Mucosa of gallbladder (tissue), 1 donor: ENCODE data around the gene TRIM33. TPM values are rescaled to one million over a fixed set of nuclear protein-coding genes. Genes with fewer than 3 reads are reported as not detected.

Experiments used
- DNase-seq: peaks from one replicate; pipeline ENCODE4 v3.0.0-alpha.2; 2020; ENCODE audit warnings: low spot score
- total RNA-seq: library from RNA; stranded (reverse); gene quantifications from one replicate; pipeline ENCODE4 v1.2.1, GENCODE V29; 2021
- donor health status: DM: no; HTN: no; CAD: no.

Gene TRIM33
- total RNA-seq = 36.7 TPM

DNA sequence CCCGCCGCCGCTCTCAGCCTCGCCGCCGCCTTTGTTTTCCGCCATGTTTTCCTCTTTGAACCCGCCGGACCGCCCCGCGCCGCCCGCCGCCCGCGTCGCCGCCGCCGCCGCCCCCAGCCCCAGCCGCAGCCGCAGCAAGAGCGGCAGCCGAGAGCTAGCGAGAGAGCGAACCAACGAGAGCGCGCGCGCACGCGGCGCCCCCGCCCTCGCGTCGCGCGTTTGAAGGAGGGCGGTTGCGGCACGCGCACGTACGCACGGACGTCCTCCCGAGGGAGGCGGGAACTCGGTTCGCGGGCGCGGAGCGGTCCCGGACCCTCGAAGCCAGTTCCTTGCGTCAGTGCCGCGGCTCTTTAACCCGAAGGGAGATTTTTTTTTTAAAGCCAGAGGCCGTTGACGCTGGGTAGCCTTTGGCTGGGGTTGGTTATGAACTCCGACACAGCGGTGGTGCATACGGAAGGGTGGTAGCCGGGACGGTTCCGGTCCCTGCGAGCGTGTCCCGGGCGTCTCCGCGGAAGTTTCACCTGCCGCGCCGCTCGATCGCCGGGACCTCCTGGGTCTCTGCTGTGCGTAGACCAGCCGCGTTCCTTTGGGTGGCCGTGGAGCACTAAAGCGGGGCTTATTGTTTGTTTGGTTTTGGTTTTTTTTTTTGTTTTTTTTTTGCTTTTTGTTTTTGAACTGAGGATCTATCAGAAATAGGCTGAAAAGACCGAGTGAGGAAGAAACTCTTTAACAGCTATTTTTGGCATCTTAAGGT is at the start of gene TRIM33:
TRIM33 (minus strand) TSS at position 172 of the 754 bp plus-strand sequence; CDS start at position 45, 127 bp downstream.
- DNase-seq = peak; percentile 94

DNA sequence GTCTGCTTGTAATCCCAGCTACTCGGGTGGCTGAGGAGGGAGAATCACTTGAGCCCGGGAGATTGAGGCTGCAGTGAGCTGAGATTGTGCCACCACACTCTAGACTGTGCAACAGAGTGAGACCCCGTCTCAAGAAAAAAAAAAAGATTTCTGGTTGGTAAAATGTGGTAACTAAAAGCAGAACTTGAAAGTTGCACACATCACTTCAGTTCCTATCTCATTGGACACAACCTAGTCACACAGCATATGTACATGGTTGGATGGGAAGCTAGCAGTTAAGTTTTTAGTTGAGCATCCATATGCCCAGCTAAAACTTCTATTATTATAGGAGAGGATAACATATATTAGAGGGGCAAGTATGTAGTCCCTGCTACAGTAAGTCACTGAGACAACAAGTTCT is 48.4 kb upstream of the TRIM33 start:
- DNase-seq = no peak

DNA sequence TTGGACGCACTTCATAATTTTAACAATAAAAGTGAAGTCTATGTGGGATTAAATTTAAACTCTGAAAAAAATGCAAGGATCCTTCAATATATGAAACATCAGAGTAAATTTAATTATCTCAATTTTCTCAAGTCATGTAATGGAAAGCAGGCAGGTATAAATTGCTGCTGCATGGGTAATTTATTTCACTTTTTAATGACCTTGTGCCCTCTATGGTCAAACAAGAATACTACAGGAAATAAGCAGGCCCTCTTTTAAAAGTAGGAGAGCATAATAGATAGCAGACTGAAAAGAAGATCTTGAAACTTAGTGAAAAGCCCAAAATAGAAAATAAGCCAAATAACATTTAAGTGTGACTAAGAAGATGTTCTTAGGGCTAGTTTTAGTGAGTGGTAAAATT is 47.5 kb upstream of the TRIM33 start:
- DNase-seq = no peak

DNA sequence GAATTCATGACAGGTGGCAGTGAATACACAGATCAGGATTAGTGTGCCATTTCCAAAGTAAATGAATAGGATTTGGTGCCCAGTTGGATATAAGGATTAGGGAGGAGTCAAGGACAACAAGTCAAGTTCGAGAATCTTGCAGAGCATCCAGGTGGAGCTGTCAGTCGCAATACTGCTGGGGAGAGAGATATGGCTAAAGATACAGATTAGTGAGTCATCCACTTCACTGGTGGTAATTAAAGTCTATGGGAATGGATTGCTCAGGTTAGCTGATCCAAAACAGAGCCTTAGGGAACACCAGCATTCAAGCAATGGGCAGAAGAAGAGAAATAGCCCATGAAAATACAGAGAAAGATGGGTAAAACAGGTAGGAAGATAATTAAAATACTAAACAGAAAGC is 43.6 kb upstream of the TRIM33 start:
- DNase-seq = no peak

DNA sequence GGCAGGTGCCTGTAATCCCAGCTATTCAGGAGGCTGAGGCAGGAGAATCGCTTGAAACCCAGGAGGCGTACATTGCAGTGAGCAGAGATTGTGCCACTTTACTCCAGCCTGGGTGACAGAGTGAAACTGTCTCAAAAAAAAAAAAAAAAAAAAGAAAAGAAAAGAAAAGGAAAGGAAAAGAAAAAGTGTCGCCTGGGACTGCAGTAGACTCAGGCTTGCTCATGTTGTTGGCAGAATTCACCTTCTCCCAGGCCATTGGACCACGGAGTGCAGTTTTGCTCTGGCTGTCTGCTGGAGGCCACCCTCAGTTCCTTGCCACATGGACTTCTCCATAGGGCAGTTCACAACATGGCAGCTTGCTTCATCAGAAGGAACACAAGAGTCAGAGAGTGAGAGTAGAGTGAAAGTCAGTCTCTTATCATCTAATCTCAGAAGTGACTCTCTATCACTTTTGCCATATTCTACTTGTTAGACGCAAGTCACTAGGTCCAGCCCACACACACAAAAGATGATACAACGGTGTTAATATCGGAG is 41.2 kb upstream of the TRIM33 start:
- DNase-seq = no peak

DNA sequence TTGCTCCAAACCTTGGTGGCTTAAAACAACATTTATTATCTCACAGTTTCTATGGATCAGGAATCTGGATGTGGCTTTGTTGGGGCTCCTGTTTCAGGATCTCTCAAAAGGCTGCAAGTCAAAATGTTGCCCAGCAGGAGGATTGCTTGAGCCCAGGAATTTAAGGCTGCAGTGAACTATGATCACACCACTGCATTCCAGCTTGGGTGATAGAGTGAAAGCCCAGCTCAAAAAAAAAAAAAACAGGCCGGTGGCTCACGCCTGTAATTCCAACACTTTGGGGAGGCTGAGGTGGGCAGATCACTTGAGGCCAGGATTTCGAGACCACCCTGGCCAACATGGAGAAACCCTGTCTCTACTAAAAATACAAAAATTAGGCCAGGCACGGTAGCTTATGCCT is 40.4 kb upstream of the TRIM33 start:
- no peak for DNase-seq

DNA sequence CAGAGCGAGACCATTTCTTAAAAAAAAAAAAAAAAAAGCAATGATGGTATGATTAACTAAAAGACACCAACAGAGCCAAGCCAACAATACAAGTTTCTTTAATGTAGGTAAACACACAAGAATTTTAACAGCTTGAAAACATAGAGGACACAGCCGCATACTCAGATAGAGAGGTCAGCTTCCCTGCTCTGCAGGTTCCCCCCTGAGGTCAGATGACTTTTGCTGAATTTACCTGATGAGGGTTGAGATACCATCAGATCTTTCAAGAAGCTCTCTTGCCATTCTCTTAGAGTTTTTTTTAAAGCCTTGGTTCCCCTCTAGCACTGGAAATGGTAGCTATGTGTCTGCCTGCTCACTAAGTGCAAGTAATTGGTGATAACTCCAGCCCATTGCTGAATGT is 39.3 kb upstream of the TRIM33 start:
- DNase-seq = no peak

DNA sequence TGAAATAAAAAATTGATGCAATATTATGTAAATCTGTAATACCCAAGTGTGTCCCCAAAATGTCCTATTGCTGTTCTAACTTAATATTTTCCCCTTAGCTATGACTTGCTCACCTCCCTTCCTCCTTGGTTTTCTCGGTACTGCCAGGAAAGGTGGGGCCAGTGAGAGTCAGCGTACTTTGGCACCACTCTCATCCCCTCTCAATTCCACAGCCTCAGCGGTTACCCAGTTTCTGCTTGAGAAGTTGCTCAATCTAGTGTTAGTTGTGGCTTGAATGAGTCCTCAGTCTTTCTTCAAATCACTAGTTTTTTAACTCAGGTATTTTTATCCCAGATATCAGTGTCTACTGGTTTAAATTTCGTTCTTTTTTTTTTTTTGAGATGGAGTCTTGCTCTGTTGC is 38.1 kb upstream of the TRIM33 start:
- DNase-seq = no peak

DNA sequence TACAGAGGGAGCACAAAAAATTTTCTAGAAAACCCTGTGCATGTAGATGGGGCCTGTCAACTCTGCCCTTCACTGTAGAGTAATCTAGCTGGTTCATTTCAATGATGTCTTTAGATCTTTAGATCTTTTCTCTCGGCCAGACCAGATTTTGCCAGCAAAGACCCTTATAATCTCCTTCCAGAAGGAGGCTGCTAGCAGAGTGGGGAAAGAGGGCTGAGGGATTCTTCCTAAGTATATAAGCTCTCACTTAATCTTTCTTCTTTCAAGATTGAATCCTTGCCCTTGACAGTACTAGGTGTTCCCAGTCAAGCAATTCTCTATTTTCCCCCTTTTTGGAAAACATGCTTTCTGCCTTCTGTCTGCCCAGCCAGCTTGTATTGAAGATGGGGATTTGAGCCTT is 36.1 kb upstream of the TRIM33 start:
- no peak for DNase-seq

DNA sequence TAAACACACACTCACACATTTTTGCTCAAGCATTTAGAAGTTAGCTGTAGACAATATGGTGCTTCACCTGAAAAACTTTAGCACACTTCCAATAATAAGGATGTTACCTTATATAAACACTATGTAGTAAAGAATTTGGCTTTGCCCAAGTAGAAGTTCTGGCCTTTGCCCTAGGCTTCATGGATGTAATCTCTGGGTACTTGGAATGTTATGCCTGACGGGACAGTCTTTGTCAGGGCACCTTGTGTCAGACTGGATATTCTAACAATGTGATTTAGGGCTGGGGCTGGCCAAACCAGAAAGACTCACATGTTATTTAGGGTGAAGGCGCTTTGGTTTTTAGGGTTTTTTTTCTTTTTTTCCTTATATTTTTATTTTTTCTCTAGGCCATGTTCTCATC is 34.8 kb upstream of the TRIM33 start:
- DNase-seq = no peak

DNA sequence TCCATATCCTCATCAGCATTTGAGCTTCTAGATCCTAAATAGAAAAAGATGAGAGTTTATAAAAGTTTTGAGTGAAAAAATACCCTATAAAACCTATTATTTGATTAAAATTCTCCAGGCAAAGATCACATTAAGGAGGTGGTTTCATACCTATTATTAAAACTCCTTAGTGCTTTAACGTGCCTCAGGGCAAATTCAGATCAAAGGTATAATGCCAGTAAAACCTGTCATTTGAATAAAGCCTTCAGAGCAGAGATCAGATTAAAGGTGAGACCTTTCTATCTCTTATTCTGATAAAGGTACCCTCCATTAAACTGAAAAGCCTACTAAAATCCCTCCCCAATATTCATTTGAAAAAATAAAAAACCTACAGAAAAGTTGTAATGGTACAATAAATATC is 34.3 kb upstream of the TRIM33 start:
- DNase-seq = no peak

DNA sequence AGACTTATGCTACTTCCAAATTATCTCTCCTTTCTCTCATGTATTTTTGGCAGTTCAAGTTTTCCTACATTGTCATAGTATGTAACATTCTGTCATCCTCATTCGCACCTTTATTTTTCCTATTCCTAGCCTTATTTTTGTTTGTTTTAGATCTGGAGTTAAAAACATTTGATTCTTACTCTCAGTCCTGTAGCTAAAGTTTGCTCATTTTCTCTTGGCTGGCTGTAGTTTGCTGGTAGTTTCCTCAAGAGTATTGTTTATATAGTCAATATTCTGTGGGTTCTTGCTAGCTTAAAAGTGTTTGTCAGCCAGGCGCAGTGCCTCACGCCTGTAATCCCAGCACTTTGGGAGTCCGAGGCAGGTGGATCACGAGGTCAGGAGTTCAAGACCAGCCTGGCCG is 29.8 kb upstream of the TRIM33 start:
- DNase-seq = no peak

DNA sequence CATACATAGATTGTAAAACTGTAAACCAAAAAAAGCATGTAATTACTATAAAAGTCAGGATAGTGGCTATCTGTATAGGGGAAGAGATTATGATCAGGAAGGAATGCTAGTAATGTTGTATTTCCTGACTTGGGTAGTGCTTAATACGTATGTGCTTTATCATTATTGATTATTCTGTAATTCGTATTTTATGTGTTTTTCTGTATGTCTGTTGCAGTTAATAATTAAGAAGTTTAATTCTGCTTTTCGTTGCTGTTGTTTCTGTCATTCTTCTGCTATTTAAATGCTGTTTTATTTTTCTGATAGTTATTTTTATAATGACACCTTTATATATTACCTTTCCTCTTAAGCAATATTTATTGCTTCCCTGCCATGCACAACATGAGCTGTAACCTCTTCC is 29.3 kb upstream of the TRIM33 start:
- no peak for DNase-seq

DNA sequence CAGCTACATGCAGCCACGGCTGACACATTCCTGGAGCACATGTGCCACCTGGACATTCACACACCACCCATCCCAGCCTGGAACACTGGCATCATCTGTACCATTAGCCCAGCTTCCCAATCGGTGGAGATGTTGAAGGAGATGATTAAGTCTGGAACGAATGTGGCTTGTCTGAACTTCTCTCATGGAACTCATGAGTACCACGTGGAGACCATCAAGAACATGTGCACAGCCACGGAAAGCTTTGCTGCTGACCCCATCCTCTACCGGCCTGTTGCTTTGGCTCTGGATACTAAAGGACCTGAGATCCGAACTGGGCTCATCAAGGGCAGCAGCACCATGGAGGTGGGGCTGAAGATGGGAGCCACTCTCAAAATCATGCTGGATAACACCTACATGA is 25.0 kb upstream of the TRIM33 start:
- no peak for DNase-seq

DNA sequence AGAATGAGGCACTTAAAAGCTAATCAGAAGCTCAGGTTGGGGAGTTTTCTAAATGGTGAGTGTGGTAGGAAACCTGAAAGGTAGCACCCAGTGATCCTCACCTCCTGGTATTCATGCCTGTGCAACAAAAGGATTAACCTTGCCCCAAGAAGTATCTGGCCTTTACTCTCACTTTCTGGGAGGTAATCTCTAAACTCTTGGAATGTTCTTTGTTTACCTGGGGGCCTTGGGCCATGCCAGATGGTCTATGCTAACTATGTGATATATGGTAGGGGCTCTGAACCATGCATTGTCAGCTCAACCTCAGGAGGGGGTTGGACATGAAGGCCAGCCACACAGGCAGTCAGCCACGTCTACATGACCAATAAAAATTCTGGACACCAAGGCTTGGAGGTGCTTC is 24.4 kb upstream of the TRIM33 start:
- no peak for DNase-seq

DNA sequence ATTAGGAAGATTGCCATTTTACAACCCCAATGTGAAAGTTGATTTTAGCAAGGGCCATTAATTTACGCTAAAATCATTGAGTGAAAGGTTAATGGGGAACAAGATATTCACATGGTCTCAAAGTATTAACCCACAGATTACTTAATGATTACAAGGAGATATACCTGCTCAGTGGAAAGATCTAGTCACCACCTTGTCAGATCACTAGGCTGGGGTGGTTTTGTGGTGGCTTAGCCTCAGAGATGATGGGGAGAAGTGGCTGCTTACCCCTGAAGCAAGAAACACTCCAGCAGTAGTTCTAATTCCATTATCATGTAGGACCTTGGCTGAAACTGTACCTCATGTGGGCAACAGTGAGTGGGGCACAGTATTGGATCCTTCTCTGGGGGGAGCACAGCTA is 20.1 kb upstream of the TRIM33 start:
- DNase-seq = no peak

DNA sequence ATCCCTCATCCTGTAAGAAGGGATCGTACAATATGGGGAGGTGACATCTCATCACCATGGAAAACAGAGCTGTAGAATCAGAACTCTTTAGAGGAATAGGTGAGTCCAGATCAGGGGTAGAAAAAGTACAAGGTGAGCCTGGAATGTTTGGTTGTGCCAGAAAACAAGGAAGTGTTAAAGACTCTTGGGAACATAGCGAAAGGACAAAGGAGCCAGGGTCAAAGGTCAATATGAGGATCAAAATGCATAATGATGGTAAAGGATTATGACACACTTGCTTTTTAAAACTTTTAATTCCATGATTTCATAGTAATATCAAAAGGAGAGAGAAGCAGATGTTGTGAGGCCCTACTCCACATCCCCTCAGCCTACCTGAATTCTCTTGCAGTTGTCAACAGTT is 19.2 kb upstream of the TRIM33 start:
- no peak for DNase-seq

DNA sequence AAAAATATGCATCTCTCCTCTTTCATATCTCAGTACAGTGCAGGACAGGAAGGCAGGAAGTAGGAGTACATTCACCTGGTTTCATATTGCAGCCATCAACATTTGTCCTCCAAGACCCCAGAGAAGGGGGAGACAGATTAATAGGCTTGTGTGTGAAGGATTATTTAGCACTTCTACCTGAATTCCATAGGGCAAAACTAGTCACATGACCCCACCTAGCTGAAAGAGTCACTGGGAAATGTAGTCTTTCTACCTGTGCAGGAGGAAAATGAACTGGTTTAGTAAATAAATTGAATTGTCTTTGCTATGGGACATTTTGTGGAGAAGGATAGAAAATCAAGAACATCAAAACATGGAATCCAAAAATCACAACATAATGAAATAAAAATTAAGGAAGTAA is 13.9 kb upstream of the TRIM33 start:
- no peak for DNase-seq

DNA sequence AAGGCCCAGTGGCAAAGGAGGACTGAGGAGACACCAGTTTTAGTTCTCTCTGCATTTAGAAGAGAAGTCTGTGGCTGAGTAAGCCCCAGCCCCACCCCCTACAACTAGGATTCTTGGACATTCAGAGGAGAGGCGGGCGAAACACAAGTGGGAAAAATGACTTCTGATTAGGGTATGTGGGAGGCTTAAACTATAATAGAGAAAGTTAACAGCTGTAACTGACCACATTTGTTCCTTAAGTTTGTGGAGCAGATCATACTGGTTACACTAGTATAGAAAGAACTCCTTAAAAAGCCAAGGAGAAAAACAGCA is 11.2 kb upstream of the TRIM33 start:
- DNase-seq = no peak

DNA sequence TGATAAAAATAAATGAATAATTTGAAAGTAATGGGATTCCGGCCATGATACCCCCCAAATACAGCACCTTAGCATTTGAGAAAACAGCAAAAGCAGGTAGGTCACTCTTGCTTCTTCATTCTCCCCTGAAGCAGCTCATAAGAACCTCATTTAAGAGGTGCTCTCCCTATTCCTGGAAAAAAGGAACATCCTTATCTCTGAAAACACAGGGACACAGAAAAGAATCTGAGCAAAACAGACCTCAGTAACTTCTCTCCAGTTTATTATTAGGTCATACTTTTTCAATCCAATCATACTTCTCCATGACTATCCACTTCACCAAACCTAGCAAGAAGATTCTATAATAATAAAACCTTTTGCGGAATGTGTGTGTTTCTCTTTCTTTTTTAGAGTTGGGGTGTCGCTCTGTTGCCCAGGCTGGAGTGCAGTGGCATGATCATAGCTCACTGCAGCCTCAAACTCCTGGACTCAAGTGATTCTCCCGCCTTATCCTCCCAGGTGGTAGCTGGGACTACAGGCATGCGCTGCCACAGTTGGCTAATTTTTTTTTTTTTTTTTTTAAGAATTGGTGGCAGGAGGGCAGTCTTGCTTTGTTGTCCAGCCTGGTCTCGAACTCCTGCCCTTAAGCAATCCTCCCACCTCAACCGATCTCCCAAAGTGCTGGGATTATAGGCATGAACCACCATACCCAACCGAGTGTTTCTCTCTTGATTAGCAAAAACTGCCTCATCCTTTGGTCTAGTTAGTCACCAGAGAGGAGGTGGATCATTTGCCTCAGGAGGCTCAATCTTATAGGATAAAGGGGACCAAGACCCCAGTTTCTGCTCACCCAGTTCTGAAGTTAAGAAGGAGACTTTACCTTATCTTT is 10.6 kb upstream of the TRIM33 start:
- no peak for DNase-seq

DNA sequence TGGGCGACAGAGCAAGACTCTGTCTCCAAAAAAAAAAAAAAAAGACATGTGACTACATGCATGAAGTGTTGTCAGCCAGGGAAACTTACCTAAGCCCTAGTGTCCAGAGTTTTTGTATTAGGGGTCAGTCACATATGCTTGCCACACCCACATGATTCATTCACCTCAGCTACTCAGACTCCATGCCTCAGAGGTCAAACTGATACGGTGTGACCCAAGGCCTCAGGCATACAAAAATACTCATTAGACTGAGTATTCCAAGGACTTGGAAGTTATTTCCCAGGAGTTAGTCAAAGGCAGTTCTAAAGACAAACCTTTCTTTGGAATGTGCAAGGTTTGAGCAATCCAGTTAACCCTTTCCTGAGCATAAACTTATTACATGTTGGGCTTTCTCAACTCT is 6.3 kb upstream of the TRIM33 start:
- no peak for DNase-seq

DNA sequence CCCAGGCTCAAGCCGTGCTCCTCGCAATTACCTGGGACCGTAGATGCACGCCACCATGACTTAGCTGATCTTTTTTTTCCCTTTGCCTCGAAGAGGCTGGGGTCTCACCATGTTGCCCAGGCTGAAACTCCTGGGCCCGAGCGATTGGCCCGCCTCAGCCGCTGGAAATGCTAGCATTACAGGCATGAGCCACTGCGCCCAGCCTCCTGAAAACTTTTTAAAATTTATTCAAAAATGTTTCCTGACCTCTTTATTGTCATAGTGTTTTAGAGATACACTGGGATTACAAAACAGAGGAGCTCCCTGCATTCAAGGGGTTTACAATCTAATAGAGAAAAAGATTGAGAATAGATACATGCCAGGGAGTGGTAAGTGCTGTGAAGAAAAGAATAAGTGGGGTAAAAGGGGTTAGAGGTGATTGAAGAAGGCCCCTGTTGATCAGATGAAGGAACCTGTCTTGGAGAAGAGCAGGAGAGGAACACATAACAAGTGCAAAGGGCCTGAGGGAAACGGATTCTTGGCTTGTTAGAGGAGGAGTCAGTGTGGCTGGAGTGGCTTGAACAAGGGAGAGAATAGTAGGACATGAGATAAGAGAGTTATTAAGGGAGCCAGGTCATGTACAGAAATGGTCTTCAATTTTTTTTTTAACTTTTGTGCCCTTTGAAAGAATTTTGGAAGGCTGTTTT is 1.7 kb upstream of the TRIM33 start:
- no peak for DNase-seq
